IMR-90 (cell line): ENCODE measurements around the gene SFT2D2.

Experiments
- CEBPB ChIP-seq: IDR thresholded peaks from 2 replicates; pipeline ENCODE4 v1.6.1; 2012; ENCODE audit warnings: low read depth, low read length, improper control_type of control experiment
- CHD1 ChIP-seq: IDR thresholded peaks from 2 replicates; pipeline ENCODE4 v1.6.1; 2012; ENCODE audit warnings: low read depth, low read length, improper control_type of control experiment
- CTCF ChIP-seq: conservative IDR thresholded peaks from 2 replicates; pipeline ENCODE4 v1.5.1; 2012; ENCODE audit warnings: mild to moderate bottlenecking, low read depth, low read length, improper control_type of control experiment
- ELK1 ChIP-seq: fragments of 150-350 bp; IDR thresholded peaks from 2 replicates; pipeline ENCODE4 v1.6.1; 2016; ENCODE audit warnings: low read depth, mild to moderate bottlenecking, low read length, moderate library complexity, borderline replicate concordance
- FOS ChIP-seq: fragments of 150-350 bp; IDR thresholded peaks from 2 replicates; pipeline ENCODE4 v1.6.1; 2016; ENCODE audit warnings: low read depth, low read length
- MAZ ChIP-seq: IDR thresholded peaks from 2 replicates; pipeline ENCODE4 v1.6.1; 2012; ENCODE audit warnings: low read depth, mild to moderate bottlenecking, low read length, improper control_type of control experiment, moderate library complexity, borderline replicate concordance
- MXI1 ChIP-seq: IDR thresholded peaks from 2 replicates; pipeline ENCODE4 v1.6.1; 2012; ENCODE audit warnings: low read depth, mild to moderate bottlenecking, low read length, moderate library complexity, borderline replicate concordance
- NFE2L2 ChIP-seq: fragments of 150-350 bp; IDR thresholded peaks from 2 replicates; pipeline ENCODE4 v1.6.1; 2016; ENCODE audit warnings: low read depth, mild to moderate bottlenecking, low read length
- POLR2A ChIP-seq: IDR thresholded peaks from 2 replicates; pipeline ENCODE4 v1.6.1; 2012; ENCODE audit warnings: mild to moderate bottlenecking, low read depth, low read length
- RAD21 ChIP-seq: IDR thresholded peaks from 2 replicates; pipeline ENCODE4 v1.6.1; 2012; ENCODE audit warnings: low read length, improper control_type of control experiment
- RFX5 ChIP-seq: IDR thresholded peaks from 2 replicates; pipeline ENCODE4 v1.8.0; 2012; ENCODE audit warnings: low read depth, mild to moderate bottlenecking, low read length, moderate library complexity
- SMC3 ChIP-seq: fragments of 150-350 bp; IDR thresholded peaks from 2 replicates; pipeline ENCODE4 v1.6.1; 2016; ENCODE audit warnings: low read depth, mild to moderate bottlenecking, antibody characterized with exemption, low read length, moderate library complexity
- USF2 ChIP-seq: fragments of 150-350 bp; IDR thresholded peaks from 2 replicates; pipeline ENCODE4 v1.6.1; 2017; ENCODE audit warnings: mild to moderate bottlenecking, antibody characterized with exemption, low read length, low read depth

- no peak for TF ChIP-seq CTCF
- TF ChIP-seq POLR2A, result no peak
- TF ChIP-seq RFX5, result no peak
- no peak for TF ChIP-seq SMC3
- no peak for TF ChIP-seq MAZ
- TF ChIP-seq MXI1, result no peak
- TF ChIP-seq CHD1, result no peak
- TF ChIP-seq USF2, result no peak
- no peak for TF ChIP-seq CEBPB
- TF ChIP-seq RAD21, result no peak
- TF ChIP-seq ELK1, result no peak
- TF ChIP-seq FOS, result no peak
- no peak for TF ChIP-seq NFE2L2
These were observed 33.8 kb downstream of the SFT2D2 start for GRCh38 chr1:168259567-168259966.
